Fibroblast of villous mesenchyme (primary cell): ENCODE results near the gene ADGRA3. TPM values are rescaled to one million over a fixed set of nuclear protein-coding genes. Genes with fewer than 3 reads are reported as not detected.
"Not testable (repeated sequence)": the region's sequence is repeated elsewhere in the genome, so short reads cannot be mapped to it uniquely, and the experiment has no call there.

Experiments
- DNase-seq: peaks from one replicate; pipeline ENCODE4 v3.0.0-alpha.2; 2010; ENCODE audit warnings: low read depth
- H3K4me3 ChIP-seq: 2 replicates; pipeline ENCODE4 v1.5.1; 2011; ENCODE audit warnings: low read depth, mild to moderate bottlenecking, low read length
- CTCF ChIP-seq: IDR thresholded peaks from 2 replicates; pipeline ENCODE4 v1.5.1; 2012; ENCODE audit warnings: low read depth, mild to moderate bottlenecking, low read length; ENCODE audit not compliant: insufficient read depth
- total RNA-seq: library from RNA; depleted of rRNA; stranded (reverse); fragments of >200 nt; gene quantifications from 2 replicates; pipeline ENCODE4 v1.2.3, GENCODE V29; 2012

Gene ADGRA3
- total RNA-seq, 1 donor, result 25.9 TPM

DNA sequence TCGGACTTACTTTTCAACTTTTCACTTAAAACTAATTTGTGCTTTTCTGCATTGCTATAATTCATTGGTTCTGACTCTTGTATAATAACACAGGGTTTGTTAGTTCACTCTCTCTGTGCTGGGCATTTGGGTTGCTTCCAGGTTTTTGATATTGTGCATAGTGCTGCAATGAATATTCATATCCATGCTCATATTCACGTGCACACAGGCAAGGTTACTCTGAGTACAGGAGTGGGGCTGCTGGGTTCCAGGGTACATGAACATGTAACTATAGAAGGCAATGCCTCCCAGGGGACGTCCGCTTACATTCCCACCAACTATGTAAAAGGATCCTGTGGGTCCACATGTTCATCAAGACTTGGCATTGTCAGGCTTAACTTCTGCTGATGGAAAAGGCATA lies 117.2 kb downstream of the ADGRA3 start:
- TF ChIP-seq CTCF, result no peak
- no peak overlapping the region for H3K4me3 ChIP-seq
- DNase-seq, result no peak

- H3K4me3 ChIP-seq, result no peak overlapping the region
- DNase-seq, result peak; percentile 27
- TF ChIP-seq CTCF, result no peak
These were observed 124.3 kb downstream of the ADGRA3 start for GRCh38 chr4:22391551-22391950.

DNA sequence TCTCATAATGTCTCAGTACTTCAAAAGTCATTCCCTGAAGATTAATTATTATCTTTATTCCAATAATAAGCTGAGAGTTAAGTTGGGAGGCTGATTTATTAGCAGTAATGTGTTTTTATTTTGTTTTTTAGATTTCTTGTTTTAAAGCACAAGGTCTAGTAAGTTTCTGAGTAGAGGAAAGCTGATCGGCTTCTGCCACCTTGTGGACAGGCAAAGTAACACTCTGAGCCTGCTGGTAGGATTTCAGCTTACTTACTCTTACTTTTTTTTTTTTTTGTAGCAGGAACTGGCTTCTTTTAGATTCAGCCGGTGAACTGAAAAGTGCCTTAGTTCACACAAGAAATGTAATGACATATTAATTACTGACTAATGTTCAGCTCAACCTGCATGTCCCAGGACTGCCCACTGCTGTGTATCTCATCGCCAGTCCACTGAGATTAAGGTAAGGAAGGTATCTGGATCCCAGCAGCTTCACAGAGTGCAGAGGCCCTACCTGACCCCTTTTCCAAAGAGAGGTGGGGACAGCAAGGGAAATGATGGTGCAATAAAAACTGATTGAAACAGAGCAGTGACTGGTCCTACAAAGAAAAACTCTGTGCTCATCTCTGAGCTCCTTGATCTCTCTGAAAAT lies 126.5 kb downstream of the ADGRA3 start:
- H3K4me3 ChIP-seq, result no peak overlapping the region
- TF ChIP-seq CTCF, result peak; percentile 88
- DNase-seq, result peak; percentile 78

DNA sequence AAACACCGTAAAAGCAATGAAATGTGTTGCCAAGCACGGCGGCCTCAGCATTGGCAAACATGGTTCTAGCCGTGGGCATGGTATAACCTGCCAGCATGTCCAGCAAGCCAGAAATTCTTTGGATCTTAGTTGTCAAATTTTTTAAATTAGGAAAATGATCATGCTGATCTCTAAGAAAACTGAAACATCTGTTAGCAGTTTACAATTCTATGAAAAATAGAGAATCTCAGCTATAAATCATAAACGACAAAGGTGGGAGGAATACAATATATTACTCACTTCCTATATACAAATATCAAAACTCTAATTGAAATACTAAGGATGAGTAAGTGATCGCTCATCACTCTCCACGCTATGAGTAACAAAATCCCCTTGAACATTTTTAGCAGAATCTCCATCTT lies 130.3 kb downstream of the ADGRA3 start:
- no peak for TF ChIP-seq CTCF
- no peak overlapping the region for H3K4me3 ChIP-seq

GRCh38 chr4:22384154-22384553 lies 131.7 kb downstream of the ADGRA3 start:
- DNase-seq, result no peak
- H3K4me3 ChIP-seq, result no peak overlapping the region
- no peak for TF ChIP-seq CTCF

More for the DNA sequence above, 130.3 kb downstream of the ADGRA3 start:
- DNase-seq, result no peak

DNA sequence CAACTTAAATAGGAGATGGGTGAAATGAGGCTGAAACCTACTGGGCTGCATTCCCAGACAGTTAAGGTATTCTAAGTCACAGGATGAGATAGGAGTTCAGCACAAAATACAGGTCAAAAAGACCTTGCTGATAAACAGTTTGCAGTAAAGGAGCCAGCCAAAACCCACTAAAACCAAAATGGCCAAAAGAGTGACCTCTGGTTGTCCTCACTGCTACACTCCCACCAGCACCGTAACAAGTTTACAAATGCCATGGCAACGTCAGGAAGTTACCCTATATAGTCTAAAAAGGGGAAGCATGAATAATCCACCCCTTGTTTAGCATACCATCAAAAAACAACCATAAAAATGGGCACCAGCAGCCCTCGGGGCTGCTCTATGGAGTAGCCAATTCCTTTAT lies 133.7 kb downstream of the ADGRA3 start:
- not testable (repeated sequence) for H3K4me3 ChIP-seq
- peak; percentile 7 for DNase-seq

GRCh38 chr4:22372986-22373385 lies 142.9 kb downstream of the ADGRA3 start:
- no peak for DNase-seq
- no peak for TF ChIP-seq CTCF
- H3K4me3 ChIP-seq, result no peak overlapping the region
